Fibroblast of skin of left quadriceps (primary cell): ENCODE results near the gene A3GALT2.
"Not testable (repeated sequence)": the region's sequence is repeated elsewhere in the genome, so short reads cannot be mapped to it uniquely, and the experiment has no call there.

Experiments
- DNase-seq, 2 experiments: peaks; one replicate each; pipeline ENCODE4 v3.0.0-alpha.2; 2013; ENCODE audit warnings: low read depth in 2 of 2

A3GALT2 gene

DNA sequence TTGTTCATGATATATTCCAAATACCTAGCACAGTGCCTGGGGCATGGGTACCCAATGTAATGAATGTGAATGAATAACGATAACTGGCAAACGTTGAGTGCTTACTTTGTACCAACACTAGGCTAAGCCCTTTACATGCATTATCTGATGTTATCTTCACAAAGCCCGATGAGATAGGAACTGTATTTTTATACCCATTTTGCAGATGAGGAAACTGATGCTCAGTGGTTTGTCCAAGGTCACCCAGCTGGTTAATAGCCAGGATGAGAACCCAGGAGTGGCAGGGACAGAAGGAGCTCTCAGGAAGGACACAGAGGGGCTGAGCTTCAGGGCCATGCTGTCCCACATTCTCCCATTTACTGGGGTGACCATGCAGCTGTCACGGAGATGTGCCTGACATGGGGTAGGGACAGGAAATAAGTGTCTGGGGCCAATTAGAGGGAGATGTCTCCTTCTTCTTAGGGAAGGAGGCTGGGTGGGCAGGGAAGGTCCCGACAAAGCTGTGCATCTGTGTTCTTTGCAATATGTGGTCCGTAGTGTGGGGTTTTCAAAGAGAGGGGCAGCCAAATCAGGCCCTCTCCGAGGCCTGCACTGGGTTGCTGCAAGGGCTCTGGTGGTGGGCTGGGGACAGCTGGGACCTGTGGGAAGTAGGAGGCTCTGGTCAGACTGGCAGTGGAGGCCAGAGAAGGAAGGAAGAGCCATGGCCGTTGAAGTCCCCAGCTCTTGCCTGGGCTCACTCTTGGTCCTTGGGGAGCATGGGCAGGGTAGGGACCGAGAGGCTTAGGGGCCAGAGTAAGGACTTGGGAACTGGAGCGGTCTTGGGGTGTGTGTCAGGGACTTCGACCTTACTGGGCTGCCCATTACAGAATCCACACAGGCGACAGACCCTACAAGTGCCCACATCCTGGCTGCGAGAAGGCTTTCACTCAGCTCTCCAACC is 26.6 kb downstream of the A3GALT2 start:
- DNase-seq: no peak

DNA sequence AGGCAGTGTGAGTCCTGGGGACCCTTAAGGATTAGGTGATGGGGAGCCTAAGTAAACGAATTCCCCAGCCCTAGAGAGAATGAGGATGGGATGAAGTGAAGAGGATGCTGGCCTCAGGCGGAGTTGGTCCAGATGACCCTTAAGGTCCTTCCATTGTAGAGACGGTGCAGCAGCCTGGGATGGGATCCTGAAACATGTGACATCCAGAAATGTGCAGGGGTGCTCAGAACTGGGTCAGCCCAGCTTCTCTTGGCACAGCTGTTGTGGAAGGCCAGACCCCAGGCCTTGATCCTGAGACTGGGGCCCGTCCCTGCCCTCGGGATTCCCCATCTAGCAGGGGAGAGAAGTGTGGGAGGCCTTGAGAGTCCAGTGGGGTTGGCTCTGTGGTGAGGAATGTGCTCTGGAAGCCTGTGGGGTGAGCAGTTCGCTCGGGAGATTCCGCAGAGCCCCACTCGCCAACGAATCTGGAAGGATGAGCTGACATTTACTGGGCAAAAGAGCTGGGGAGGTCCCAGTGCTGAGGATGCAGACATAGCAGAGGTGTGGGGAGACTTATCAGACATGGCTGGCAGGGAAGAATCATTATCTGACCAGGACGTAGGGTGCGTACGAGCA is 28.1 kb downstream of the A3GALT2 start:
- no peak for DNase-seq

DNA sequence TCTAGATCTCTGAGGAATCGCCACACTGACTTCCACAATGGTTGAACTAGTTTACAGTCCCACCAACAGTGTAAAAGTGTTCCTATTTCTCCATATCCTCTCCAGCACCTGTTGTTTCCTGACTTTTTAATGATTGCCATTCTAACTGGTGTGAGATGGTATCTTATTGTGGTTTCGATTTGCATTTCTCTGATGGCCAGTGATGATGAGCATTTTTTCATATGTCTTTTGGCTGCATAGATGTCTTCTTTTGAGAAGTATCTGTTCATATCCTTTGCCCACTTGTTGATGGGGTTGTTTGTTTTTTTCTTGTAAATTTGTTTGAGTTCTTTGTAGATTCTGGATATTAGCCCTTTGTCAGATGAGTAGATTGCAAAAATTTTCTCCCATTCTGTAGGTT is 30.3 kb downstream of the A3GALT2 start:
- not testable (repeated sequence) for DNase-seq

DNA sequence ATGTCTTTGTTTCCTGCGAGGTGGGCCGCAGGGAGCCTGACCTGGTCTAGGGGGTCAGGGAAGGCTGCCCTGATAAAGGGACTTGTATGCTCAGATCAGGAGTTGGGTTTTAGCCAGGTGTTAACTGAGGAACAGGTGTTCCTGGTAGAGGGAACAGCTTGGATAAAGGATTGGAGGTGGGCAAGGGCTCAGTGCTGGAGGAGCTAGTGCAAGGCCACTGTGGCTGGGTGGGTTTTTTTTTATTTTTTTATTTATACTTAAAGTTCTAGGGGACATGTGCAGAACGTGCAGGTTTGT is 31.1 kb downstream of the A3GALT2 start:
- no peak for DNase-seq

DNA sequence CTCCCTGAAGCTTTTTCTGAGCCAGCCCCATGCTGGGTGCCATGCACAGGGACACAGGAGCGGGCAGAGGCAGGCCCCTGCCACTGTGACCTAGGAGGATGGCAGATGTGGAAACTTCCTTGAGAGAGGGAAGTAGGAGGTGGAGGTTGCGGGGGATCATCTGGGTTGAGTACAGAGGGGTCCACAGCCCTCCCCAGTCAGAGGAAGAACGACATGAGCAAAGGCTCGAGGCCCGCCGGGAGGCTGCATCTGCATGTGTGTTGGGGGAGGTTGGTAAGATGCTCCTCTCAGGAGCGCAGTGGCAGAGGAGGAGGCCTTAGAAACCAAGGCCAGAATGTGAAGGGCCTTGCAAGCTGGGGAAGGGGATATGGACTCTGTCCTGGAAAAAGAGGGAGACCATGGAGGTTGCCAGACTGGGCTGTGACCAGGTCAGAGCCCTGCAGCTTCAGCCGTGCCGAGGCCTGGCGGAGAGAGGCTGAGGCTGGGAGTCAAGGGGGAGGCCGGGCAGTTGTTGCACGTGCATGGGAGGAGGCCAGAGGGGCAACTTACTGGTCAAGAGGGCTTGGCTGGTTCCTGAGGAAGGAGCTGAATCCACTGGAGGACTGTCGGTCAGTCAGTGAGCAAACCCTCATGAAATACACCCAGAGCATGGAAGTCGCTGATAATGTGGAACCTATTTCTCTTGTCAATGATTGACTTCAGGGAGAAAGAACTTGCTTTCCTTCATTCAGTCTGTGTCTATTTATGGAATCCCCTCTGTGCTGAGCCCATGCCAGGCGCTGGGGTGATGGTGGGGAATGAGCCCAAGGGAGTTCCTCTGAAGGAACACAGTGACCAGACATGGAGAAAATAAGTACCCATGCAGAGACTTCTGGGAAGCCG is 31.7 kb downstream of the A3GALT2 start:
- DNase-seq: no peak

DNA sequence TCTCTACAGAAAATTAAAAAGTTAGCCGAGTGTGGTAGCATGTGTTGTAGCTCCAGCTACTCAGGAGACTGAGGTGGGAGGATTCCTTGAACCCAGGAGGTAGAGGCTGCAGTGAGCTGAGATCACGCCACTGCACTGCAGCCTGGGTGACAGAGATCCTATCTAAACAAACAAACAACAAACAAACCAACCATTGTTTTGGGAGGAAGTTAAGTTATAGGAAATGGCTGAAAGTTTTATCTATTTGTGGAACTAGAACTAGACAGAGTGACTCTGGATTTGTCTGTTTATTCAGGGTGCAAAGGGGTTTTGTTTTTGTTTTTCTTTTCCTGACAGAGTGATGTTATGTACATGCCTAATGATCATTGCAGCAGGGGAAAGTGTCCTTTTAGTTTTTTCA is 33.6 kb downstream of the A3GALT2 start:
- DNase-seq: no peak

DNA sequence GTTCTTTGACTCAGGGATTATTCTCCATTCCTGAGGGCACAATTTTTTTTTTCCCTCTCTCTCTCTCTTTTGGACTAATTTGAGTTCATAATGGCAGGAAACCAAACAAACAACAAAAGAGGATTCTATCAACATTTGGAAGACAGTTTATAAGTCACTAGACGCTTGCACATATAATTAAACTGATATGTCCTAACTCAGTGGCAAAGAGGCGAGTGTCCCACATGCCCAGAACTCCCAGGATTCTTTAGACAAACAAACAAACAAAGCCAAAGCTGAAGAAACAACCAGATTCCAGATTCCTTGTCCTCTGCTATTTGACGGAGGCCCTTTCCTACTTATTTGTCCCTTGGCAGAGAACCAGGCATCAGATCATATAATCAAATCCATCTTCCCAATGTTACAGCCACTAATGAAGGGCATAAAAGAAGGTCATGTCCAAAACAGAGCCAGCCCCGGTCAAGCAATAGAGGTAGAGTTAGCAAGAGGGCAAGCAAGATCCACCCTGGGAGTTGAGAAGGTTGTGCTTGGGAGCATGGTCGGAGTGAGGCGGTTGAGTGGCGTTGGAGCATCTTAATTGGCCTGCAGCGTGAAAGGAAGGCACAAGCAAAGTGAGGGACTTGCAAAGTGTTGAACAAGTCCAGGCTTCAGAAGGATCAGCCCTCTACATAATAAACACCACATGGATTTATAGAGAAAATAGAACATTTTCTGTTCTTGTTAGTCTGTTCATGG is 34.3 kb downstream of the A3GALT2 start:
- no peak for DNase-seq

DNA sequence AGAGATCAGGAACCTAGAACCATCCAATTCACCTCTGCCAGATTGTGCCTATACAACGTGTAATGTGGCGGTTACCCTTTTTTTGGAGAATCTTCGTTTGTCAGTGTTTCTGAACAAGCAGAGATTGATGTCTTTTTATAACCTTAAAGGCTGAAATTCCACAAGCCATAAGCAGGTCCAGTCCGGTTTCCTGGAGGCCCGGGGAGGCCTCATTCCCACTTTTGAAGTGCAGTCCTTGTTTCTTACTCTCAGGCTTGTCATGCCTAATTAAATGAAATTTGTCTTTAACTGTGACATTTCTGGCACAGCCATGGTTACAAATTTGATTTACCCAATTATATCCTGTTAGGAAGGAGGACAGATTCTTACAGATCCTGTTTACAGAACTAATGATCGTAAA is 36.8 kb downstream of the A3GALT2 start:
- no peak for DNase-seq

DNA sequence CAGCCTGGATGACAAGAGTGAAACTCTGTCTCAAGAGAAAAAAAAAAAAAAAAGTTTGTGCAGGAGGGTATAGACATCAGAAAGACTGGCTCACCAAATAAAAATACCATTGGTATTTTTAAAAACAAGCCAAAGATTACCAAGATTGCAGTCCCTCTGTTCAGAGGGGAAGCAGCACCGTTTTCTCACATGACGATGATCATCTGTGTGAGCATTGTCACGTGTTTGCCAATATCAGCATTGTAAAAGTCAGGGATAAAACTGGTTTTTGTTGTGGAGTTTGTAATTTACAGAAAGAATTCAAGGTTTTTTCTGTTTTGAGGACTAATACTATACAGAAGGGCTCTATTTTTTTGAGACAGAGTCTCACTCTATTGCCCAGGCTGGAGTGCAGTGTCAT is 38.1 kb downstream of the A3GALT2 start:
- DNase-seq: no peak

DNA sequence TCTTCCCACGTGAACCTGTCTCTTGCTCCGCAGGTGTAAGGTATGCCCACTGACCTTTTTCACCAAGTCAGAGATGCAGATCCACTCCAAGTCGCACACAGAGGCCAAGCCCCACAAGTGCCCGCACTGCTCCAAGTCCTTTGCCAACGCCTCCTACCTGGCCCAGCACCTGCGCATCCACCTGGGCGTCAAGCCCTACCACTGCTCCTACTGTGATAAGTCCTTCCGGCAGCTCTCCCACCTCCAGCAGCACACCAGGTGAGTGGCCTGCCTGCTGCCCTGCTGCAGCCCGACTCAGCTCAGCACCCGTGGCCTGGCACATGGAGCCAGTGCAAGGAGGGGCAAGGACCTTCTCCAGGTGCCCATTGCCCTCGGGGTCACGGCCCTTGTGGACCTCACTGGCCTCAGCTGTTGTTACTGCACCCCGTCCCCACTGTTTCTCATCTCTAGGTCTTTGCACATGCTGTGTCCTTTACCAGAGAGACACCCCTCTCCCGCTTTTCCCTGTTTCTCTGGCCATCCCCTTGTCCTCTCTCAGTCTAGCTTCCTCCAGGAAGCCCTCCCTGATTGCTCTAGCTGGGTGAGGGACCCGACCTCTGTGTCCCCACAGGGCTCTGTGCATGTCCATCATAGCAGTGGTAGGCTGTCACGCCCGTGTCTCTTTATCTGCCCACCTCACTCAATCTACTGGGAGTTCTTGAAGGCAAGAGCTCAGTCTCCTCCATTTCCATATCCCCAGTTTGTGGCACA is 39.2 kb downstream of the A3GALT2 start:
- DNase-seq: no peak

DNA sequence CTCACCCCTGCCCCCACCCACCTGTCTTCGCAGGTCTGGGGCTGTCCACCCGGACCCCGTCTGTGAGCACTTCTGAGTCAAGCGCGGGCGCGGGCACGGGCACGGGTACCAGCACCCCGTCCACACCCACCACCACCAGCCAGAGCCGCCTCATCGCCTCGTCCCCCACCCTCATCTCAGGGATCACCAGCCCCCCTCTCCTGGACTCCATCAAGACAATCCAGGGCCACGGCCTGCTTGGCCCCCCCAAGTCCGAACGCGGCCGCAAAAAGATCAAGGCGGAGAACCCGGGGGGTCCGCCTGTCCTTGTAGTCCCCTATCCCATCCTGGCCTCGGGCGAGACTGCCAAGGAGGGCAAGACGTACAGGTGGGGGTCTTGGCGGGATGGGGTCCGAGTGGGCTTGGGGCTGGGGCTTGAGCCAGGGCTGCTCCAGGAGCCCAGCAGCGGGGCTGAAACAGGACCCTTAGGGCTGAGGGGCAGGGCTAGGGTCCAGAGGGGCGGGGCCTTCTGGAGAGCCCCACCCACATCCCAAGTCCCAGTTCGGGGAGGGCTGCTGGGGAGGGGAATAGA is 40.7 kb downstream of the A3GALT2 start:
- no peak for DNase-seq

DNA sequence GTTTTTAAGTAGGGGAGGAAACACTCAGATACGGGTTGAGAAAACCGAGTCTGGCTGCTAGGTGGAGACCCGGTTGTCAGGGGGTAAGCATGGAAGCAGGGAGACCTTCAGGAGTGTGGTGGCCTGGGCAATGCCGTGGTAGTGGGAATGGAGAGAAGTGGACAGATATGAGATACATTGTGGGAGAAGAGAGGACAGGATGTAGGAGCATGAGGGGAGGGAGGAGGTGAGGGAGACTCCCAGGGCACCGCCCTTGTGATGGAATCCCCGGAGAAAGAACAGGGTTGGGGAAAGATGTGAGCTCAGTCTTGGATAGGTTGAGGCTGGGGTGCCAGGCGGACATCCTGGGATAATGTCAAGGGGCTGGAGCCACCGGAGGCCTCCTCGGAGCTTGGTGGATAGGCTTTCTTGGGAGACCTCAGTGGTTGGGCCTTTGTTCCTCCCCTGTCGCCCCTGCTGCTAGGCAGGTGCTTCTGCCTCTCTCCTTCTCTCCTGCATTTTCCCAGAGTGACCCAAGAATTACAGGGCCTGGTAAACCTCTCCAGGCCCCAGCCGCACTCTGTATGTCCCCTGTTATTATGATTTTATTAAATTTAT is 43.3 kb downstream of the A3GALT2 start:
- no peak for DNase-seq

DNA sequence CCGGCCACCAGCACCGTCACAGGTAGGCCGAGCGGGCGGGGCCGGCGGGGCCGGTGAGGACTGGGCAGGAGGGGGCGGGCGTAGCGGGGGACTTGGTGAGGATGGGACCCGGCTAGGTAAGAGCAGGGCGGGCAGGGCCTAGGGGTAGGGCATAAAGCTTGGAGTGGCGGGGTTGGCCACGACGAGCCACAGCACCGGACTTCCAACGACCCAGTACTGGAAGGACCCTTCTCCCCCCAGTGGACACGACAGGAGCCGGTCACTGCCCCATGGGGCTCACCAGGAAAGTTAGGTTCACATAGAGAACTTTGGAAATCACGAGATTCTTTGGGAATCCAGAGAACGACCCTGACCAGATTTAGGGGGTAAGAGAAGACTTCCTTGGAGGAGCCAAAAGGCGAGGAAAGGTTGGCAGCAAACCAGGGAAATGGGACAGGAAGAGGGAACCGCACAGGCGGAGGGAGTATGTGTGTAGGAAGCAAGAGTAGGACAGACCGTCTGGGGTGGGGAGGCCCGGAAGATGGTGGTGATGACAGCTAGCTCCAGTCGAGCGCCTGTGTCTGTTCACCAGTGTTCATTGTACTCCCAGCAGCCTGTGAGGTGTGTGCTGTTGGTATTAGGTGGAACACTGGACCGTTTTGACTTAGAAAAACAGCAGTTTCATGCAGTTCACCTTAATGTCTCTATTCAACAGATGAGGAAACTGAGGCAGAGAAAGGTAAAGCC is 44.2 kb downstream of the A3GALT2 start:
- no peak for DNase-seq

DNA sequence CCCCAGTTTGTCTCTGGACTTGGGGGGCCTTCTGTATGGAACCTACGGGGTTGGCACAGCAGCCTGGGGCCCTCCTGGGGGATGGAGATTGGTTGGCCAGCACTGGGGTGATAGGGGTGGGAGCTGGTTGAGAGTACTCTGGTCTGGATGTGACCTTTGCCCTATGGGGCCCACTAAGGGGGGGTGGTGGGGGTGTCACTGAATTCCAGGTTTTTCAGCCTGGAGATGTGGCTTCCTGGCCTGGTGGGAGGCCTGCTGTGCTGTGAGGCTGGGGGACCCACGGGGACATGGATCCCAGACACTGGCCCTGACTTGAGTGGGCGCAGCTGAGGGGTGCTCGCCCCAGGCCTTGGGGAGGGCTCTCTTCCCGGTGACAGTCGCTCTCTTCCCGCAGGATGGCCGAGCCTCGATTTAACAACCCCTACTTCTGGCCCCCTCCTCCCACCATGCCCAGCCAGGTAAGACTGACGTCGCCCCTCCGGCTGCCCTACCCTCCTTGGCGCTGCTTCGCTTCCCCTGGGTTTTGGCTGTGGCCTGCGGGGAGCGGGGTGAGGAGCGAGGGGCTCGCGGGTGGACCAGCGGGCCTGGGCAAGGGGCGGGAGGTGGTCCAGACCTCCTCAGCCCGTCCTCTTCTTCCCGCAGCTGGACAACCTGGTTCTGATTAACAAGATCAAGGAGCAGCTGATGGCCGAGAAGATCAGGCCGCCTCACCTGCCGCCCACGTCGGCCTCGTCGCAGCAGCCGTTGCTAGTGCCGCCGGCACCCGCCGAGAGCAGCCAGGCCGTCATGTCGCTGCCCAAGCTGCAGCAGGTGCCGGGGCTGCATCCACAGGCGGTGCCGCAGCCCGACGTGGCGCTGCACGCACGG is 45.0 kb downstream of the A3GALT2 start:
- no peak for DNase-seq

DNA sequence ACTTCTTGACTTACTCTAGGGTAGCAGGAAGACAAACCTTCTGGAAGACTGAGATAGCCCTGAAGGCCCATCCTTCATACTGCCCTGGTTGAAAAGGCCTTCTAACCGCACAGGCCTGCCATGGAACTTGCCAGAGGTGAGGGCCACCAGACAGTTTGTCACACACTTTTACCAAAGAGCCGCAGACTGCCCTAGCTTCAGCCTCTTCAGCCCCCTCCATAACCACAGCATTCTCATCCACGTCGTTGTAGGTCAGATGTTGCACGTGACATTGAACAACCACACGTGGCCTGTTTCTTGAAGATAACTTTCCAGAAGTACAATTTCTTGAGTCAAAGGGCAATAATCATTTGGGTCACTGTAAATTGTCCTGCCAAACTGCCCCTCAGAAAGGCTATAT is 45.7 kb downstream of the A3GALT2 start:
- no peak for DNase-seq

DNA sequence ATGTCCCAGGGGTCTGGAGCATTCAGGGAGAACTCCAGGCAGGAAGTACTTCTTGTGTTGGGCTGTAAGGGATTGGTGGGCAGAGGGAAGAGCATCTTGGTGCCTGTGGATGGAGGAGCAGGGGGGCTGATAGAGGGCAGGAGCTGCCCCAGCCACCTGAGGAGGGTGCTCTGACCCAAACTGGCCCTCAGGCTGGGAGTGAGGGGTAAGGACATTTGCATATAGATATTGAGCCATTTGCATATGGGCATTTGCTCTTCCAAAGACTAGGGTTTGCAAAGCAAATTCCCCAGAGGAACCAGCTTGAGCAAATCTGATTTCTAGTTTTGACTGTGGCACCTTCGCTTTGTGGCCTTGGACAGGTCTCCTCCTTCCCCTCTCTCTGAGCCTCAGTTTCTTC is 46.5 kb downstream of the A3GALT2 start:
- no peak for DNase-seq

DNA sequence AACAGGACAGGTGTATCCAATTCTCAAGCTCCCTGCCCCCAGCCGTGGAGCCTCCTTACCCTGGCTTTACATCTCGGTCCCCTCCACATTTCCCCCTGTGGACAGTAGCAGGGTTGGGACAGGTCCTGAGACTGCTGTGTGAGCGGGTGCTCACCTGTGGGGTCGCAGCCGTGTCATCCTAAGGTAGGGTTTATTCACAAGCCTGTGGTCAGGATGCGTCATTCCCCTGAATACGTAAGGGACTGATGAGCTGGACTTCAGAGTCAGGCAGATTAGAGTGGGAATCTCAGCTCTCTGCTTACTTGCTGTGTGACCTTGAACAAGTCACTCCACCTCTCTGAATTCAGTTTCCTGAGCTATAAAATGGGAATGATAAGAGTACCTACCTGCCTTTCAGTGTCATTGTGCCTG is 46.9 kb downstream of the A3GALT2 start:
- DNase-seq: no peak

DNA sequence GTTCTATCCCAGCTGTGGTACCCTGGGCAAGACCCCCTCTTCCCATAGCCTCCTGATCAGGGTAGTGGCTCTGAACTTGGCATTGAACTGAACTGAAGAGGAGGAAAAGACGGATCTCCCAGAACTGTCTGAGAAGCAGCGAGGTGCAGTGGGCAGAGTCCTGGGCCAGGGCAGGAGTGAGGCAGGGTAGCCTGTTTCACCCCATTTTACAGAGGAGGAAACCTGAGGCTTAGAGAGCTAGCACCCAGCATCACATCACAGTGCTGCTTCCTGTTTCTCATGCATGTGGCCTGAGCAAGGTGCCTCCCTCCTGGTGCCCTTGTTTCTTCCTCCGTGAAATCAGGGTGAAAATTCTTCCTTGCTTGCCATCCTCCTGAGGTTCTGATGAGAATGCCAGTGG is 47.5 kb downstream of the A3GALT2 start:
- no peak for DNase-seq

DNA sequence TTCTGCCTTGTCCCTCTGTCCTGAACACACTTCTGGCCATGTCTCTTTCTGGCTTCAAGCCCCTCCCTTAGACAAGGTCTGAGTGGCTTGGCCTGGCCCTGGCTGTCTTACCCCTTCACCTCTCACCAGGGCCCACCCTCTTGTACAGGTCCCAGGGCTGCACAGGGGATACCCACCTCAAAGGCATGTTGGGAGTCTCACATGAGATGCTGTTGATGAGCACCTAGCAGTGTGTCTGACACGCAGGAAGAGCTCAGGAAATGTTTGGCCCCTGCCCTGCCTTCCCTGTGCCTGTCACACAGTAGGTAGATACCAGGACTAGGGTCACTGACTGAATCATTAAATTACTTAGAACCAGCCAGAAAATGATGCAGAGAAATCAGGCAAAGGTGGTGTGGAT is 48.0 kb downstream of the A3GALT2 start:
- no peak for DNase-seq
